GM12872 (cell line): ENCODE results near the gene HSPB1.
A peak's percentile ranks its signal among the peaks of the same experiment; 100 is the strongest.

Source experiments
- CTCF ChIP-seq: IDR thresholded peaks from 3 replicates; pipeline ENCODE4 v1.5.1; 2011; ENCODE audit warnings: low read depth, mild to moderate bottlenecking, low read length, moderate library complexity; ENCODE audit not compliant: insufficient read depth

The HSPB1 gene

GRCh38 chr7:76262683-76263402, 39.6 kb upstream of the HSPB1 start:
- TF ChIP-seq CTCF: peak; percentile 84

- TF ChIP-seq CTCF: no peak
These were observed 37.2 kb upstream of the HSPB1 start for GRCh38 chr7:76265299-76265698.

GRCh38 chr7:76267107-76267893, 35.2 kb upstream of the HSPB1 start:
- no peak for TF ChIP-seq CTCF

- no peak for TF ChIP-seq CTCF
These were observed 34.6 kb upstream of the HSPB1 start for GRCh38 chr7:76267894-76268183.

GRCh38 chr7:76268376-76268775, 34.1 kb upstream of the HSPB1 start:
- no peak for TF ChIP-seq CTCF

GRCh38 chr7:76269895-76270294, 32.6 kb upstream of the HSPB1 start:
- TF ChIP-seq CTCF: no peak

GRCh38 chr7:76272142-76272541, 30.3 kb upstream of the HSPB1 start:
- no peak for TF ChIP-seq CTCF
